Measurements from ENCODE around the gene KRT9. TPM values are rescaled to one million over a fixed set of nuclear protein-coding genes. Genes with fewer than 3 reads are reported as not detected.

KRT9 gene
- total and polyA plus RNA-seq, 2 of the 13 experiments (the other 11 are each of a cell fraction or from before 2014, with no cell fraction given), result not detected

GRCh38 chr17:41581366-41582060 is 9.7 kb upstream of the KRT9 start:
- no peak for ATAC-seq
- intact Hi-C loops (cut with micrococcal nuclease; ENCODE audit: unreplicated experiment) (no loop called here), in situ Hi-C loops (cut with HindIII; ENCODE audit: extremely low pct_ligation_motif_present, low pct_unique_long_range_greater_than_20kb) (no loop called here)
- no peaks in the 10 kb centered on the region for H4K20me1 ChIP-seq (ENCODE audit: insufficient read depth, low read length)
- peaks cover 3 to 7% of the 10 kb centered on the region in 2 experiments; a peak in 2 of 5 replicates for H3K27me3 ChIP-seq (ENCODE audit: control insufficient read depth in 1 of 2, insufficient read depth in 2 of 2, low read length in 2 of 2)
- no peaks in the 10 kb centered on the region for H3K9me3 ChIP-seq (ENCODE audit: low read length)
- H3K79me2 ChIP-seq (ENCODE audit: insufficient read depth, low read length), result no peaks in the 10 kb centered on the region
- H2AFZ ChIP-seq (ENCODE audit: low read length), result no peak overlapping the region
- ChIA-PET CTCF (ENCODE audit: low intra/inter-chr PET ratio, low total read pairs) (interaction anchor here (2.1 kb wide), 1 partner anchor 66 kb away, joined by 6 read pairs; no protein-coding TSS in a partner anchor), POLR2A (no interaction called here)
- DNase-seq (ENCODE audit: low spot score), result no peak
- no peak overlapping the region for H3K4me2 ChIP-seq (ENCODE audit: low read depth, low read length)
- no peaks in the 10 kb centered on the region for H3K4me1 ChIP-seq (ENCODE audit: insufficient read depth, low read length)
- TF ChIP-seq ZNF17 (CRISPR knock-in tag; IDR thresholded peaks at IDR 0.05), result no peak
- BruUV-seq (replicated peaks), result no TSS peak
- WGBS (ENCODE audit: low lambda C conversion rate), result 33% methylated on average over 4 of the region's 4 CpGs
- H3K36me3 ChIP-seq (replicated peaks in 1 of 2; ENCODE audit: control insufficient read depth in 1 of 2, insufficient read depth in 2 of 2, low read length in 2 of 2), result no peaks in the 10 kb centered on the region
- no peak for FAIRE-seq
- no peak overlapping the region for H3K9ac ChIP-seq (ENCODE audit: insufficient read depth, low read depth, low read length)
- no peak overlapping the region for H3K4me3 ChIP-seq (replicated peaks in 1 of 3; ENCODE audit: insufficient read depth in 1 of 3, low read depth in 2 of 3, low read length in 3 of 3)
- H3K27ac ChIP-seq (ENCODE audit: extremely low read length, insufficient read depth, low read length), result no peak overlapping the region

- DNase-seq (ENCODE audit: low spot score) (no peak), FAIRE-seq (no peak), ATAC-seq (no peak)
- Histone ChIP-seq H3K27me3 (ENCODE audit: control insufficient read depth in 1 of 2, insufficient read depth in 2 of 2, low read length in 2 of 2) (peaks cover 3 to 5% of the 10 kb centered on the region in 2 experiments; a peak in 2 of 5 replicates), H3K36me3 (replicated peaks in 1 of 2; ENCODE audit: control insufficient read depth in 1 of 2, insufficient read depth in 2 of 2, low read length in 2 of 2) (no peaks in the 10 kb centered on the region), H3K4me2 (ENCODE audit: low read depth, low read length) (no peak overlapping the region), H2AFZ (ENCODE audit: low read length) (no peak overlapping the region), H3K79me2 (ENCODE audit: insufficient read depth, low read length) (no peaks in the 10 kb centered on the region), H3K9me3 (ENCODE audit: low read length) (no peaks in the 10 kb centered on the region), H4K20me1 (ENCODE audit: insufficient read depth, low read length) (no peaks in the 10 kb centered on the region), H3K4me3 (replicated peaks in 1 of 3; ENCODE audit: insufficient read depth in 1 of 3, low read depth in 2 of 3, low read length in 3 of 3) (no peak overlapping the region), H3K4me1 (ENCODE audit: insufficient read depth, low read length) (no peaks in the 10 kb centered on the region), H3K9ac (ENCODE audit: insufficient read depth, low read depth, low read length) (no peak overlapping the region), H3K27ac (ENCODE audit: extremely low read length, insufficient read depth, low read length) (no peak overlapping the region)
- intact Hi-C loops (cut with micrococcal nuclease; ENCODE audit: unreplicated experiment) (no loop called here), in situ Hi-C loops (cut with HindIII; ENCODE audit: extremely low pct_ligation_motif_present, low pct_unique_long_range_greater_than_20kb) (no loop called here)
- ChIA-PET CTCF (ENCODE audit: low intra/inter-chr PET ratio, low total read pairs) (interaction anchor here (2.1 kb wide), 1 partner anchor 66 kb away, joined by 6 read pairs; no protein-coding TSS in a partner anchor), POLR2A (no interaction called here)
- 0% methylated on average over 1 of the region's 1 CpG for WGBS (ENCODE audit: low lambda C conversion rate)
- no TSS peak for BruUV-seq (replicated peaks)
- no peak for TF ChIP-seq HMGXB3 (CRISPR knock-in tag; IDR thresholded peaks at IDR 0.05; ENCODE audit: borderline replicate concordance)
- no peak for TF ChIP-seq HDAC6 (IDR thresholded peaks at IDR 0.05; ENCODE audit: low read depth, low read length)
- TF ChIP-seq ZBTB3 (CRISPR knock-in tag; IDR thresholded peaks at IDR 0.05; ENCODE audit: borderline replicate concordance, low read depth), result no peak
- TF ChIP-seq HNRNPL (IDR thresholded peaks at IDR 0.05; ENCODE audit: low read depth, low read length), result no peak
- TF ChIP-seq CENPBD1 (CRISPR knock-in tag; IDR thresholded peaks at IDR 0.05; ENCODE audit: borderline replicate concordance, low read depth), result no peak
- no peak for TF ChIP-seq ESRRA (CRISPR knock-in tag; IDR thresholded peaks at IDR 0.05; ENCODE audit: low read depth)
- TF ChIP-seq SP140L (CRISPR knock-in tag; IDR thresholded peaks at IDR 0.05; ENCODE audit: borderline replicate concordance), result no peak
- no peak for TF ChIP-seq ZNF652 (CRISPR knock-in tag; IDR thresholded peaks at IDR 0.05; ENCODE audit: borderline replicate concordance, low read depth)
- no peak for TF ChIP-seq ZNF703 (CRISPR knock-in tag; IDR thresholded peaks at IDR 0.05; ENCODE audit: borderline replicate concordance)
- TF ChIP-seq DNMT3B (CRISPR knock-in tag; conservative IDR thresholded peaks at IDR 0.05), result no peak
- TF ChIP-seq TARDBP (CRISPR knock-in tag; IDR thresholded peaks at IDR 0.05), result no peak
These were observed 9.0 kb upstream of the KRT9 start for GRCh38 chr17:41580687-41581365.

All from HepG2 (cell line).